Measurements from ENCODE around the gene LRRC25. TPM values are rescaled to one million over a fixed set of nuclear protein-coding genes. Genes with fewer than 3 reads are reported as not detected.
A peak's percentile ranks its signal among the peaks of the same experiment; 100 is the strongest.

The LRRC25 gene
- total RNA-seq, 1 donor from 2014 or later, result not detected

DNA sequence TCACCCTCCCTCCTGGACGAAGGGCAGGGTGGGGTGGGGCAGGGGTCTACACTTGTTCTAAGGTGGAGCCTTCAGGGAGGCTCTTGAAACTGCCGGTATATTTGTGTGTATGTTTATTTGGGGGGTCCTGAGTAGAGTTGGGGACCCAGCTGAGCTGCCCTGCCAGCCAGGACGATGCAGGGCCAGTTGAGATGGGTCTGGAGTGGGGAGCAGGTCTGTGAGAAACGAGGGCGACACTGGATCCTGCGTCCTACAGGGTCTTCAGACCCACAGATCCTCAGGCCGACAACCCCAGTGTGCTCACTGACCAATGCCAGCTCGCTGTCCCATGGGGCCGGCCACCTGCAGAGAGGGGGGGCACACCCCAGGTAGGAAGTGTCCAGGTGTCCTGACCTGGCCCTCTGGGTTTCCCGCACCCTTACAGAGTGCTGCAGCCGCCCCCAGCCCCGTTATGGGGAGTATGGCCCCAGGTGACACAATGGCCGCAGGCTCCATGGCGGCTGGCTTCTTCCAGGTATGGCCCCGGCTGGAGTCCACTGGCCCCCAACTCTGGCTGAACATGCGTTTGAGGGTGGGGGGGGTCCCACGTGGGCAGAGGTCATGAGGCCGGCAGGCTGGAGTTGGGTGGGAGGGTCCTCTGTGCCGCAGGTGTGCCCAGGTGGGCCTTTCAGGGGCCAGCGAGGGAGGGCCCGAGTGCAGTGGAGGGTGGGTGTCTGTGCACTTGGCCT is 33.2 kb upstream of the LRRC25 start:
- TF ChIP-seq, protein P1, sequence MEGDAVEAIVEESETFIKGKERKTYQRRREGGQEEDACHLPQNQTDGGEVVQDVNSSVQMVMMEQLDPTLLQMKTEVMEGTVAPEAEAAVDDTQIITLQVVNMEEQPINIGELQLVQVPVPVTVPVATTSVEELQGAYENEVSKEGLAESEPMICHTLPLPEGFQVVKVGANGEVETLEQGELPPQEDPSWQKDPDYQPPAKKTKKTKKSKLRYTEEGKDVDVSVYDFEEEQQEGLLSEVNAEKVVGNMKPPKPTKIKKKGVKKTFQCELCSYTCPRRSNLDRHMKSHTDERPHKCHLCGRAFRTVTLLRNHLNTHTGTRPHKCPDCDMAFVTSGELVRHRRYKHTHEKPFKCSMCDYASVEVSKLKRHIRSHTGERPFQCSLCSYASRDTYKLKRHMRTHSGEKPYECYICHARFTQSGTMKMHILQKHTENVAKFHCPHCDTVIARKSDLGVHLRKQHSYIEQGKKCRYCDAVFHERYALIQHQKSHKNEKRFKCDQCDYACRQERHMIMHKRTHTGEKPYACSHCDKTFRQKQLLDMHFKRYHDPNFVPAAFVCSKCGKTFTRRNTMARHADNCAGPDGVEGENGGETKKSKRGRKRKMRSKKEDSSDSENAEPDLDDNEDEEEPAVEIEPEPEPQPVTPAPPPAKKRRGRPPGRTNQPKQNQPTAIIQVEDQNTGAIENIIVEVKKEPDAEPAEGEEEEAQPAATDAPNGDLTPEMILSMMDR (IDR thresholded peaks at IDR 0.05; ENCODE audit: insufficient read depth, low read depth, low read length), result no peak
- TF ChIP-seq EZH2 (IDR thresholded peaks at IDR 0.05; ENCODE audit: insufficient read depth, low read length), result no peak
- peaks cover 43% of the 10 kb centered on the region for H3K4me1 ChIP-seq (ENCODE audit: insufficient read depth, low read length)
- Mint-ChIP-seq H3K9me3 (ENCODE audit: unreplicated experiment) (no peaks in the 10 kb centered on the region), H3K36me3 (ENCODE audit: low read depth, unreplicated experiment) (no peaks in the 10 kb centered on the region), H3K27me3 (ENCODE audit: low read depth, unreplicated experiment) (no peaks in the 10 kb centered on the region), H3K4me1 (ENCODE audit: low read depth, unreplicated experiment) (peaks cover 5% of the 10 kb centered on the region), H3K4me3 (ENCODE audit: unreplicated experiment) (no peak overlapping the region), H3K27ac (ENCODE audit: unreplicated experiment) (no peak overlapping the region)
- FAIRE-seq (no peak), DNase-seq (ENCODE audit: low read depth) (no peak)
- no peak overlapping the region for H3K4me3 ChIP-seq (ENCODE audit: insufficient read depth, low read depth, low read length)
- no peaks in the 10 kb centered on the region for H3K9me3 ChIP-seq (ENCODE audit: insufficient read depth, low read depth, low read length)
- peaks cover 42% of the 10 kb centered on the region for H3K79me2 ChIP-seq (ENCODE audit: insufficient read depth, low read length)
- no peaks in the 10 kb centered on the region for H3K27me3 ChIP-seq (ENCODE audit: insufficient read depth, low read length)
- H4K20me1 ChIP-seq (ENCODE audit: insufficient read depth, low read length), result peaks cover 26% of the 10 kb centered on the region
- H3K4me2 ChIP-seq (ENCODE audit: low read length), result no peak overlapping the region
- no peak overlapping the region for H3K9ac ChIP-seq (ENCODE audit: low read length)
- H3K27ac ChIP-seq (ENCODE audit: low read depth, low read length), result no peak overlapping the region
- no peak overlapping the region for H2AFZ ChIP-seq (ENCODE audit: low read depth, low read length)
- H3K36me3 ChIP-seq (ENCODE audit: insufficient read depth, low read length), result no peaks in the 10 kb centered on the region

DNA sequence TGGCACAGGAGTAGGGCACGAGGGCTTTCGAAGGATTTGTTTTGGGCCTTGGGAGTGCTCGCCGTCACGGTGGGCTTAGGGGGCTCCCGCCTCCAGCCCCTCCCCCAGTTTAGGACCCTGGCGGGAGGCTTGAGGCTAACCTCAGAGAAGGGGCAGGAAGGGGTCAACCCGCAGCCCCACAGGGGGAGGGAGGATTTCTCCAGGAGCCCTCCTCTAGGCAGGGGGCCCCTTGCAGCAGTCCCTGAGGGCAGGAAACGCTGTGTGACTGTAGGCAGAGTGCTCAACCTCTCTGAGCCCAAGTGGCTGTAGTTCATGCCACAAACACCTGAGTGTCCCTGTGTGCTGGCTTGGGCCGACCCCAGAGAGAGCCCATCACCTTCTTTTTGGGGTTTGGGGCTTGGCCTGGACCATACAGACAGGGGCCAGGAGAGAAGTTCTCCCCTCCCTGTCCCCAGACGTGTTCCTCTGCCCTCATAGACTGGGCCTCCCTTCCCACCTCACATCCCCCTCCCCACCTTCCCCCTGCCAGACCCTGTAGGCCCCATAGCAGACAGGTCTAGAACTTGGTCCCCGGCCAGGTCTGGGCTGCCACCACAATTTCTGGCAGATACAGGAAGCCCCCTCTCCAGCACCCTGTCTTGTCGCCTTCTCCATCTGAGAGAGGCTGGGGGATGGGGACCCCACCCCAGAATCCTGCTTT is 32.4 kb upstream of the LRRC25 start:
- no peaks in the 10 kb centered on the region for H3K9me3 Mint-ChIP-seq (ENCODE audit: unreplicated experiment)
- H3K9me3 ChIP-seq (ENCODE audit: insufficient read depth, low read depth, low read length), result no peaks in the 10 kb centered on the region
- peaks cover 33% of the 10 kb centered on the region for H4K20me1 ChIP-seq (ENCODE audit: insufficient read depth, low read length)
- no peak overlapping the region for H3K4me3 Mint-ChIP-seq (ENCODE audit: unreplicated experiment)
- H3K27ac ChIP-seq (ENCODE audit: low read depth, low read length), result peak overlapping the region; percentile 72
- TF ChIP-seq, protein P1 (IDR thresholded peaks at IDR 0.05; ENCODE audit: insufficient read depth, low read depth, low read length), result no peak
- TF ChIP-seq EZH2 (IDR thresholded peaks at IDR 0.05; ENCODE audit: insufficient read depth, low read length), result no peak
- no peak overlapping the region for H2AFZ ChIP-seq (ENCODE audit: low read depth, low read length)
- H3K27me3 Mint-ChIP-seq (ENCODE audit: low read depth, unreplicated experiment), result no peaks in the 10 kb centered on the region
- peaks cover 45% of the 10 kb centered on the region for H3K79me2 ChIP-seq (ENCODE audit: insufficient read depth, low read length)
- no peaks in the 10 kb centered on the region for H3K36me3 ChIP-seq (ENCODE audit: insufficient read depth, low read length)
- no peaks in the 10 kb centered on the region for H3K36me3 Mint-ChIP-seq (ENCODE audit: low read depth, unreplicated experiment)
- peak overlapping the region; percentile 84 for H3K4me2 ChIP-seq (ENCODE audit: low read length)
- no peak for DNase-seq (ENCODE audit: low read depth)
- H3K4me1 ChIP-seq (ENCODE audit: insufficient read depth, low read length), result peaks cover 45% of the 10 kb centered on the region
- peaks cover 5% of the 10 kb centered on the region for H3K4me1 Mint-ChIP-seq (ENCODE audit: low read depth, unreplicated experiment)
- H3K9ac ChIP-seq (ENCODE audit: low read length), result peak overlapping the region; percentile 75
- peak overlapping the region; percentile 78 for H3K27ac Mint-ChIP-seq (ENCODE audit: unreplicated experiment)
- no peaks in the 10 kb centered on the region for H3K27me3 ChIP-seq (ENCODE audit: insufficient read depth, low read length)
- no peak overlapping the region for H3K4me3 ChIP-seq (ENCODE audit: insufficient read depth, low read depth, low read length)
- FAIRE-seq, result no peak

Measured in astrocyte (in vitro differentiated cells and primary cell).